Measurements from ENCODE around the gene LAMTOR2. TPM values are rescaled to one million over a fixed set of nuclear protein-coding genes. Genes with fewer than 3 reads are reported as not detected.

Gene LAMTOR2
- total RNA-seq, 1 donor: 40.4 TPM

GRCh38 chr1:156086256-156086662 is 31.7 kb downstream of the LAMTOR2 start:
- no peak for TF ChIP-seq CTCF (IDR thresholded peaks at IDR 0.05; ENCODE audit: insufficient read depth, low read length)
- peak; percentile 63 for DNase-seq (ENCODE audit: low read depth)
- no peak overlapping the region for H3K4me3 ChIP-seq (ENCODE audit: low read depth, low read length)

GRCh38 chr1:156089704-156090103 is 35.1 kb downstream of the LAMTOR2 start:
- H3K4me3 ChIP-seq (ENCODE audit: low read depth, low read length): no peak overlapping the region
- no peak for TF ChIP-seq CTCF (IDR thresholded peaks at IDR 0.05; ENCODE audit: insufficient read depth, low read length)
- no peak for DNase-seq (ENCODE audit: low read depth)

DNA sequence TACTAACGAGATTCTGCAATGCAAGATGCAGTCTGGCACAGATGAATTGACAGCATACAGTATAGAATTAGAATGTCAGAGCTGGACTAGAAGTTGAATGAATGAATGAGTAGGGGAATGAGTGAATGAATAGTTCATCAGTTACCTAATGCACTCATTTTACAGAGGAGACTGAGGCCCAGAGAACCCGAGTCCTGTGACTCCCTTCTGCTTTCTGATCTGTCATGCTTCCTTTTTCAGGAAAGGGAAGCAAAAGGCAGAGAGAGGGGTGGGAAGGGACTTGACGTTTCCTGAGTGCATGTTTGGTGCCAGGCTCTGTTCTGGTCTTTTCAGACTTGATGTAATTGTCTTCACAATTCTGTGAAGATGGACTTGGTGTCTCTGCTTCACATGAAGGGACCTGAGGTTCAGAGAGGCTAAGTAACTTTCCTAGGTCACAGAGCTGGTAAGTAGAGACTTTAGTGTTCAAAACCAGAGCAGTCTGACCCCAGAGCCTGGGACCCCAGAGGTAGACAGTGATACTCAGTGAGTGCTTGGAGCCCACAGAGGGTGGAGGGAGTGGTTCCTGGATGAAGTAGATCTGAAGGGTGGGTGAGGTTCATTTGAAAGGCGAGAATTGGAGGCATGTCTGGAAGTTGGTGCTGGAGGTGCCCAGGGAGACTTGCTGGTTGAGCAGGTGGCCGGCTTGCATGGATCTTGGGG is 35.7 kb downstream of the LAMTOR2 start:
- no peak for DNase-seq (ENCODE audit: low read depth)
- H3K4me3 ChIP-seq (ENCODE audit: low read depth, low read length): no peak overlapping the region
- TF ChIP-seq CTCF (IDR thresholded peaks at IDR 0.05; ENCODE audit: insufficient read depth, low read length): no peak

- peak; percentile 85 for DNase-seq (ENCODE audit: low read depth)
- H3K4me3 ChIP-seq (ENCODE audit: low read depth, low read length): no peak overlapping the region
- peak; percentile 71 for TF ChIP-seq CTCF (IDR thresholded peaks at IDR 0.05; ENCODE audit: insufficient read depth, low read length)
These were observed 36.2 kb downstream of the LAMTOR2 start for GRCh38 chr1:156090840-156091188.

GRCh38 chr1:156091610-156092009 is 37.0 kb downstream of the LAMTOR2 start:
- no peak for DNase-seq (ENCODE audit: low read depth)
- H3K4me3 ChIP-seq (ENCODE audit: low read depth, low read length): no peak overlapping the region
- no peak for TF ChIP-seq CTCF (IDR thresholded peaks at IDR 0.05; ENCODE audit: insufficient read depth, low read length)

DNA sequence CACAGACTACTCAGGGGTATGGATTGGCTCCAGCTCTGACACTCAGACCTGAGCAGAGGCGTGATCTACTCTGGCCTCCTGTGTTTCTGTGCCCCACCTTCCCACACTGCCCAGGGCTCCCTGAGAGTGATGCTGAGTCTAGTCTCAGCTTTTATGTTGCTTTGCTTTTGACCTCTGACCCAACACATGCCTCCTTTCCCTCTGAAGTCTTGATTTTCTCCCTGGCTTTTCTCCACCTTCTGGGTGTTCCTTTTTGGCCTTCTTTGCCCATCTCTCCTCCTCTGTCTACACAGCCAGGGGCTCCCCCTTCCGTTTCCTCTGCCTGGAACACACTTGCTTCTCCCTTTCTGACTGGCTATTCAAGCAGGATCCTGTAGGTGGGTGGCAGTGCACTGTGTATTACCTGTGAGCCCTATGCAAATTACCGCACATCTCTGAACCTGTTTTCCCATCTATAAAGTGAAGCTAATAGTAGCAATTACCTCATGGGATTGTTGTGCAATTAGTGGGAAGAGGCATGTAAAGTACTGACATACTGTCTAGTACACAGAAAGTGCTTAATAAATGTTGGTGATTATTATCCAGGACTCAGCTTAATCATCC is 41.4 kb downstream of the LAMTOR2 start:
- H3K4me3 ChIP-seq (ENCODE audit: low read depth, low read length): no peak overlapping the region
- TF ChIP-seq CTCF (IDR thresholded peaks at IDR 0.05; ENCODE audit: insufficient read depth, low read length): no peak
- no peak for DNase-seq (ENCODE audit: low read depth)

Measured in fibroblast of the aortic adventitia (primary cell).